NCI-H1694 treated with DMSO at 0.1 percent for 48 hours (cell line): ENCODE measurements around the gene CCDC9B.

Experiments used
- DNase-seq: peaks from one replicate; lab custom pipeline; 2025; lab: John Stamatoyannopoulos, UW

The CCDC9B gene

DNA sequence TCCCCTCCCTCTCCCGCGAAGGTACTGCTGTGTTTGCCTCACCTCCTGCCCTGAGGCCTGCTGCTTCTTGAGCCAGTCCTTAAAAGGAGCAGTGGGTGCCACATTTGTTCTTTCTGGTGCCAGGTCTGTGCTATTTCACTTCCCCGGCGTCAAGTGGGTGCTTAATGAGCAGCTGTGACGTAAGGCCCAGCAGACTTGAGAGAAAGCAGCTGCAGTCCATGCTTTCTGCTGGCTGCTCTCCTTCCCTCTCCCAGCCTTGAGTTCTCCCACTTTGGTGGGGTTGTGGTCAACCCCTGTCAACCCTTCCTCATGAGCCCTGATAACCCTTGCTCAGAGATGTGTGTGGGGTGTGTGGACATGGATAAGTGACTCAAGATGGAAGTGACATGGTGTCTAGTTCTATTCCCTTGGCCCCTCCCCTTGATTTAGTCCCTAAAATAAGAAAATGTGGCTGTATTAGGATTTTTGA, 10.3 kb downstream of the CCDC9B start:
- no peak for DNase-seq

DNA sequence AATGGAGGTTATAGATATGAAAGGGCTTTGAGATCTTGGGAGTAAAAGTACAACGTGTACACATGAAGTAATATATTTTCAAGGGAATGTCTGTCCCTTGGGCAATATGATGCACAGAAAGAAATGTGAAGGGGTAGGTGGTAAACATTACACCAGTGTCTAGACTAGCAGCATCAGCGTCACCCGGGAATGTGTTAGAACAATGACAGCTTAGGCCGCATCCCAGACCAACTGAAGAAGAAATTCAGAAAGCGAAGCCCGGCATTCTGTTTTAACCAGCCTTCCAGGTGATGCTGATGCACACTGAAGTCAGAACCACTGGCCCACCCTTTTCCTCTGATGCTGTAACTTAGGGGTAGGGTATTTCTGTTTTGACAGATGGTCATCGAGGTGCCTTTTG, 10.9 kb downstream of the CCDC9B start:
- no peak for DNase-seq

DNA sequence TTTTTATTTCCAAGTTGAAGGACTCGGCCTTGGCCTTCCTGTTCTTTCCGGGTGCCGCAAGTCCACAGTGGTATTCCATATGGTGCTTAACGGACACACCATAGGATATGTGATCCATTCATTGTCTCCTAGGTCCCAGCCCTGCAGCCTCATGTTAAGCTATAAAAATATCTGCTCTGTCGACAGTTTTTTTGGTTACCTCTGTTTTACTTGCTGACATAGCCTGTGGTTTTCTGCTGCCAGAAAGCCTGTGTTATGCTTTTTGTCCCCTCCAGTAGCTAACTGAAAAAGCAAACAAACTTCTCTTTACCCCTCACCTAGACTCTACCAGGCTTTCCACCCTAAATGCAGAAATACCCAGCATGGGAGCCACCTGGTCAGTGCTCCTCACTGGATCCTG, 12.0 kb downstream of the CCDC9B start:
- DNase-seq, result no peak

DNA sequence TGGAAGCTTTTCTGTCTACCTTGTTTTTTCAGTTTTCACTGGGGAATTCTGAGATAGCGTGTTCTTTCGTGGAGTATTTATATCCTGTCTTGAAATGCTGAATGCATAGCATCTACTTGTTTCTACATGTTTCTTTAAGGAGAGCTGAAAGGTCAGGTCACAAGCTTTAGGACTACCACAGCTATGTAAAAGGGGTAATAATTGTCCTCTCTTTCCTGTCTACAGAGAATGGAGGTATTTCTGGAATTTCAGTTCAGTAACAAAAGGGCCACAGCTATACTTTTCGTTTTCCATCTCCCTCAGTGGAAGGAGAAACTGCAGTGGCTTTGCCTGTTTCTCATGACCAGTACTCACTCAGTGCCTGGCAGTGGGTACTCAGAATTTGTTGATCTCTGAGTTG, 12.6 kb downstream of the CCDC9B start:
- DNase-seq, result no peak

DNA sequence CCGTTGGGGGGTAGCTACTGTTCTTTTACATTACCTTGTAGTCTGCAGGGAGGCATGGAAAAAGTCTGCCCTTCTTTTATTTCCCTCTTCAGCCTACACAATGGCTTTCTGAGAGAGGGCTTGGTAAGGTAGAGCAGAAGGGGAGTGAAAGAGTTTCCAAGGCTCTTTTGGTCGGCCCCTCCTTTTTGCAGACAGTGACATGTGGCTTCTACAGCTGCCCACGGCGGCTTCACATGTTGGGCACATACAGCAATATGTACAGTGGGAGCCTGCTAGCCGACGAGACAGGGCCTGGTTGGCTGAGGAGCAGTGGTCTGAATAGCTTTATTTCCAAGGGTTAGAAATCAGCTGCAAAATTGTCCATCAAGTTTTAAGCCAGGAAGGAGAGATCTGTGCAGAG, 13.3 kb downstream of the CCDC9B start:
- DNase-seq, result peak; percentile 4

DNA sequence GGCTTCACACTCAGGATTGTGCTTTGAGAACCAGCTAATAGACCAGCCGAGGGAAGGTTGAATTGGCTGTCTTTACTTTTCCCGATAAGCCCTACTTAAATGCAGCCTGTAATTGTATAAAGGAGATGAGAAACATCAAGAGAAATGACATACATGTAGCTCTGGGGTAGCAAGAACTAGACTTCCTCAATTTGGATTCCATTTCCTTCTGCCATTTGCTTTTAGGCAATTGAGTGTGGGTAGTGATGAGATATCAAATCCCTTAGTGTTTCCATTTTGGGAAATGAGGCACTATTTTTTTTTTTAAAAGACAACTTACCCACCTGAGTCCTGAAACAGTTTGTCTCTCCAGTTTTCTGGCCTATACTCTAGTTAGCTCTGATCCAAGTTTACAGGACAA, 15.0 kb downstream of the CCDC9B start:
- no peak for DNase-seq

DNA sequence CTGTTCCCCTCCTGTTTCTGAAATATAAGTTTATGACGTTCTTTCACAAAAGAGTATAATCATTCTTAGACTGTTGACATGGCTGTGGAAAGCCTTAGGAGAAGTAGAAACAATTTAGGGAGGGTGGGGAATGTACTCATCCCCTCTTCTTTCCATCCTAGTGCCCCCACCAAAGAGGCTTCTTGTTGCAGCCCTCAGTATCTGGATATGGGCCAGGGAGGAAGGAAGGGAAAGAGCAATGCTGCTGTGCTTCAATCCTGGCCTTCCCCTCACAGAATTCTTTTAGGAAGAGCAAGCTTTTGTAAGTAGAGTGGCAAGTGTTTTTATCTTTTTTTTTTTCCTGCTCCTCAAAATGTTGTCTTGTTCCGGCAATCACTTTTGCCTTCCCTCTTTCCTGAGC, 15.6 kb downstream of the CCDC9B start:
- no peak for DNase-seq

DNA sequence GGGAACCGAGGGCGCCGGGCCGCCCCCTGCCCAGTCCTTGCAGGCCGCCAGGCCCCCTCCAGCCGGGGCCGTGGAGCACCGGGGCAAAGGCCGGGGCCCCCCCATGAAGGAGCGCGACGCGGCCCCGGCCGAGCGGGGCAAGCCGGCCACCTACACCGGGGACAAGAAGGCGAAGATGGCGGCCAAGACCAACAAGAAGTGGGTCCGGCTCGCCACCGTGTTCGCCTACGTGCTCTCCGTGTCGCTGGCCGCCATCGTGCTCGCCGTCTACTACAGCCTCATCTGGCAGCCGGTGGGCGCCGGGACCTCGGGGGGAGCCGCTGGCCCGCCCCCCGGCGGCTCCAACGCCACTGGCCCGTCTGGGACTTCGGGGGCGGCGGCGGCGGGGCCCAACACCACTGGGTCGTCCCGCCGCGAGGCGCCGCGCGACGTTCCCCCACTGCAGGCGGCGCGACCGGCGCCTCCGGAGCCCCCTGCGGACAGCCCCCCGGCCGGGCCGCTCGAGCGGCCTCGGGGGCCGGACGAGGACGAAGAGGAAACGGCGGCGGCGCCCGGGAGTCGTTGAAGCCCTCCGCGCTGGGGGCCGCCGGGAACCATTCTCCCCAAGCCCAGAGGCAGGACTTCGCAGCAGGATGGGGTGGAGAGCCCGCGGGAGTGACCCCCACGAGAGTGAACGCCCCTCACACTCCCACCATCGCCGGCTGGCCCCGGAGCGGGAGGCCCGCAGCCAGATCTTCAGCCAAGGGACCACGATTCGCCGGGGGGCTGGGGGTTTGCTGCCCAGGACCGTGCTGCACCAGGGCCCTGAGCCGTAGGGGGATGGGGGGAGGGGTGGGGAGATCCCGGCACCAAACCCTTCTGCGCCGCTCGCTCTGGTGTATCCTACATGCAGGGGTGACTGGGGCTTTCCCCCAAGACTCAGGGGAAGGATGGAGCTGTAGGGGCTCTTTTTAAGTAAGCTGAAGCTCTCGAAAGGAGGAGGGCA, 16.5 kb downstream of the CCDC9B start:
- DNase-seq, result no peak

DNA sequence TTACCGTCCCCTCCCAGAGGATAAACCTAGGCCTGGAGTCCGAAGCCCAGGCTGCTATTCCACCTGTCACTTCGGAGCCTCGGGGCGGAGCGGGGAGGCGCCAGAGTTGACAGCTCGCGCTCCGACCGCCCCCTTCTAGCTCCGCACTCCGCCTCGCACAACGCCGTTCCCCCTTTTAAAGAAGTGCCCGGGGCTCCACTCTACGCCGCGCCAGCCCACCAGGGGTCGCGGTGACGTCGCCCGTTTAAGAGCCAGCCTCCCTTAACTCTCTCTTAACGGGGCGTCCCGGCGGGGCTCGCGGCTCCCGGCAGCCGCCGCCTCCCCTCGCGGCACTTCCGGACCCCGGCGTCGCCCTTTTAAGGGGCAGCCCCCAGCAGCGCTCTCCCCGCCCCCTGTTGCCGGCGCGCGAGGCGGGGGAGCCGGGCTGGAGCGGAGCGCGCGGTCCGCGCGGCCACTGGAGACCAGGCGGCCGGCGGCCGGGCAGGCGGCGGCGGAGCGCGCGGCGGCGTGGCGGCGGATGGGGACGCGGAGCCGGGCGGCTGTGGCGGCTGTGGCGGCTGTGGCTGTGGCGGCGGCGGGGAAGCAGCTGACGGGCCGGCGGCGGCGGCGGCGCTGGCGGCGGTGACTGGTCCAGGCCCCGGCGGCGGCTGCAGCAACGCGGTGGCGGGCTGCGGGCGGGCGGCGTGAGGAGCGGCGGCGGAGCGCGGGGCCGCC, 17.3 kb downstream of the CCDC9B start, which contains the start of gene INAFM2:
INAFM2 (plus strand) TSS at position 454 of the 714 bp plus-strand sequence. CDS start 364 bp downstream, outside the sequence.
- DNase-seq, result peak; percentile 92

DNA sequence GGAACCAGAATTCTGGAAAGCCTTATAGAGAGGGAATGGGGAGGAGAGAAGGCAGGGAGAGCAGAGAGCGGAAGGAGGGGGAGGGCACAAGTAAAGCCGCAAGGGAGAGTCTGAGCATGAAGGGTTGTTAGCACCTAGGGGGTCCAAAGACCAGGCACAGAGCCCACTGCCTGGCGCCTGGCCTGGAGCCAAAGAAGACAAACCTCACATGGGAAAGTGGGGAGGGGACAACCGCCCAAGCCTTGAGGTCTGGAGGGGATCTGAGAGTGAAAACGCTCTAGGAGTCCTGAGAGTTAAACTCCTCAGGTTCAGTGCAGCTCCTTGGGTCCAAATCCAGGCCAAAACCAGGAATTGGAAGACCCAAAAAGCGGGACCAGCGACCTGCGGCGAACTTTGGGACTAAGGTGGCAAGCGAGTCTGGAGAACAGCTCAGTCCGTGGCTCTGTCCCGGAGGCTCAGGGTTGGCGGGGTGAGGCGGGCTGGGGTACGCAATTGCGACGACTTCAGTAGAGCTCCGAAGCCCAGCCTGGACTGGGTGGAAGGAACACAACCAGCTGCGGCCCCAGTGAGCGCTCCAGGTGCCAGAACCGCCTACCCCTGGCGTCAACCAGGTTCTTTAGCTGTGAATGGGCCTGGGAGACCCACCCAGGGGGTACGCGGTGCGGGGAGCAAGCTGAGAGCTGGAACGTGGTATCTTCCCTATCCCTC, 18.1 kb downstream of the CCDC9B start:
- DNase-seq, result no peak

DNA sequence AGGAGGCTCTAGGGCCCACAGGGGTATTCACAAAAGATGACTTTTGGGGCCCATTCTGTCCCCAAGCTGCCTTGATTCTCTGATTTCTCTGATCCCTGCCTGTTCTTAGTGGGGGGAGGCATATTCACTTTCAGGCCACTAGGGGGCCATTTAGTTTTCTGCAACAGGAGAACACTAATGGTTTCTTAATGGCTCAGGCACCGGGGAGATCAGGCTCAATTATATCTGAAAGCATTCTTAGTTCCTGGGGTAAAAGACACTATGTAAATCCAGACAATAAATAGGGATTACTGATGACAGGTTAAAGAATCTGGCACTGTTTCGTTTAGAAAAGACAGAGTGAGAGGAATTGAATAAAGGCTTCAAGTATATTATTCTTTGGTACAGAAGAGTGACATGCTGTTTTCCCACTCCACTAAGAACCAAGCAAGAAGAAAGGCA, 19.8 kb downstream of the CCDC9B start:
- DNase-seq, result peak; percentile 54

DNA sequence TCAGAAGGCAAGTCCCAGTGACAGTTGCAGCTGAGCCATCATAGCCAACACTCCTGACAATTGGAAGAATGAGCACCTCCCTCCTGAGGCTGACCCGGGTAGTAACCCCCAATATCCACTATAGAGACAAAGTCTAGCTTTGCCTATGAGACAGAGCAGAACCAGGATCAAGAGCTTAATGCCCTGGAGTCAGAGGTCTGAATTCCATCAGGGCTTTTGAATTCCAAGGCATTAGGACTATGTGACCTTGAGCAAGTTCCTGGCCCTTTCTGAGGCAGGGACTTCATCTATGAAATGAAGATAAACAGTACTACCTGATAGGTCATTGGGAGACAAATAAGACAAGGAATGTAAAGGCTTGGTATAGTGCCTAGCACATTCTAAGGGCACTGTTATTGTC, 20.3 kb downstream of the CCDC9B start:
- no peak for DNase-seq

DNA sequence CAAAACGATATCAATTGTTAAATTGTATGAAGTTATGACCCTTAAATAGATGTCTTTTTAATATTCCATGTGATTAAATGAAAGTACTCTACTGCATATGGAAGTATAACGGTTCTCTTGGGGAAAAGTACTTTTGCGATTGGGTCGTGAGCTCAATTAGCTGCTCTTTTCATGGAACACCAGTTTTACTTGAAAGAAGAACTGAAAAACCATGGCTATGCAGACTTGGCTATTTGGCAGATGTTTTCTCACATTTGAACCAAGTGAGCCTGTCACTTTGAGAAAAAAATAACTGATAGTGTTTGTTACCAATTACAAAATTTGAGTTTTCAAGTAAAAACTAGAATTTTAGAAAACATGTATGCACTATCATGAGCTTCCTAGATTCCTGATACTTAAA, 23.2 kb downstream of the CCDC9B start:
- no peak for DNase-seq

DNA sequence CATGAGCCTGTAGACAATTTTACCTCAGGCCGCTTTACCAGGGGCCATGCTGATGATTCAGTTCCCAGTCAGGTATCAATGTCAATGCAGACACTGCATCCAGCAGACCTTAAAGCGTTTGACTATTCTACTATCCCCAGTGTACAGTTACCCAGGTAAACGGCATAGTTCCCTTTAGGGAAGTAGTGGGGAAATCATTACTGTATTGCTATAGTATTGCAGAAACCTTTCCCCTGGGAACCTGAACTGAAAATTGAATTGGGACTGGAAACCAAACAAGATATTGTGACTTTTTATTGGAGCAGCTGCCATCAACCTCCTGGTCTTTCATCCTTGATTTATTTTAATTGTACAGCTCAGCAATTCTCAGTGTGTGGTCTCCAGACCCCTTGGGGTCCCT, 23.8 kb downstream of the CCDC9B start:
- DNase-seq, result no peak

DNA sequence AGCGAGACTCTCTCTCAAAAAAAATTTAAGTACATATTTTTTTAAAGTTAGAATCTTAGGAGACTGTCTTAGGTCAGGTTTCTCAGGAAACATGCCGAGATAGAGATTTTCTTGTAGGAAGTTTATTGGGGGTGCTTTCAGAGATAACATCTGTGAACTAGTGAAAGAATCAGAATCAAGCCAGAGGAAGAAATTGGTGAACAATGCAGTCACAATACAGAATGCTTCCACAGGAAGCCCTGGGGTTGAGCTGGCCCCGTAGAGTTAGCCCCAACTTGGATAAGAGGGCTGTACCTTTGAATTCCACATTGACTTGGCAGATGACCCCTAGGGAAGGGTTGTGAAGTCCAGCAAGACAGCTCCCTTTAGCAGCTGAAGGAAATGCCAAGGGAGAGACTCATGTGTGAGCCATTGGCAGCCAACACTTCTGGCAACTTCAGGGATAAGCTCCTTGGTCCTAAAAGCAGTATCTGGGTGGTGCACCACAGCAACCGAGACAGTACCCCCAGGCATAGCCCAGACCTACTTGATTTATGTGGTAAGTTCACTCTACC, 25.9 kb downstream of the CCDC9B start:
- no peak for DNase-seq

DNA sequence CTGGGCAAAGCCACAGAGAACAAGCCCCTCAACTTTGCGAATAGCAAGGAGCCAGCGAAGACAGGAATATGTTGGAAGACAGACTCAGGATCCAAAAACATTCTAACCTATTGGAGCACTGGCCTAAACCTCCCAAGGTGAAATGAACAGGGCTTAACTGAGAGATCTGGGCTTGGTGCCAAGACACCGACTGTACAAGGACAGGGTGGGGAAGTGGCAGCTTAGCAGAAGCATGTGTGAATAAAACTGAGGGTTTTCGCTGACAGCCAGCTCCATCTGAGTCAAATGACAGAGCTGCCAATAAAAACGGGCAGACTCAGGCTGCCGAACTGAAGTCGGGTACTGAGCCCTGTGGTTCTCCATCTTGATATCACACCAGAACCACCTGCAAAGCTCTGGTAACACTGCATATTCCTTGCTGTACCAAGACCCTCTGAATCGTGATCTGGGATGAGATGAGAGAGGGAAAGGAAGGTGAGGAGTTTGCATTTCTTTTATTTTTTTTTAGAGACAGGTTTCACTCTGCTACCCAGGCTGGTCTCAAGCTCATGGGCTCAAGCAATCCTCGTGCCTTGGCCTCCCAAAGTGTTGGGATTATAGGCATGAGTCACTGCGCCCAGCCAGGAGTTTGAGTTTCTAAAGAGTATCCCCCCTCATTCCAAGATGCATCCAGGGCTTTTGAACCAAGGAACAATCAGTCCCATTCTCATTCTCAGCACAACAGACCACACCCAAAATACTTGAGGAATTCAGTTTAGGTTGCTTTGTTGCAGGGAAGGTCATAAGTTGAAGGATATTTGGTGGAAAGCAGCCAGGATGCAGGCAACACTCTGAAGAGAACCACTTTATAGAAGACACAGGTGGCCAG, 27.0 kb downstream of the CCDC9B start:
- DNase-seq, result peak; percentile 77

DNA sequence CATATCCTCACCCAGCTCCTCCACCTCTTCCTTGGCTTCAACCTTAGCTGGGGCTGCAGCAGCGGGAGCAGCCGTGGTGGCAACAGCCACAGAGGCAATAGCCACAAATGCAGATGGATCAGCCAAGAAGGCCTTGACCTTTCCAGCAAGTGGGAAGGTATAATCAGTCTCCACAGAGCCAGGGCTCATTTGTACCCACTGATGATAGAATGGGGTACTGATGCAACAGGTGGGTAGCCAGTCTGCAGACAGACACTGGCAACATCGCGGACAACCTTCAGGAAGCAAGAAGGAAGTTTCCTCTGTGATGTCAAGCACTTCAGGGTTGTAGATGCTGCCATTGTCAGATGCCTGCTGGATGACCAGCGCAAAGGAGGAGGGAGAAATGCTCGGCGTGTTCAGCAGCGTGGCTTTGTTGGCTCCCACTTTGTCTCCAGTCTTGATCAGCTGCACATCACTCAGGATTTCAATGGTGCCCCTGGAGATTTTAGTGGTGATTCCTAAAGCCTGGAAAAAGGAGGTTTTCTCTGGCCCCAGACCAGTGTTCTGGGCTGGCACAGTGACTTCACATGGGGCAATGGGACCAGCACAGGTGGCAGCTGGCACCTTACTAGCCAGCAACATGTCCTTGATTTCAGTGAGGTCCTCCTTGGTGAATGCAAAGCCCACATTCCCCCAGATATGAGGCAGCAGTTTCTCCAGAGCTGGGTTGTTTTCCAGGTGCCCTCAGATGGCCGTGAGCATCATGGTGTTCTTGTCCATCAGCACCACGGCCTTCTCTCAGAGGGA, 28.2 kb downstream of the CCDC9B start:
- no peak for DNase-seq

DNA sequence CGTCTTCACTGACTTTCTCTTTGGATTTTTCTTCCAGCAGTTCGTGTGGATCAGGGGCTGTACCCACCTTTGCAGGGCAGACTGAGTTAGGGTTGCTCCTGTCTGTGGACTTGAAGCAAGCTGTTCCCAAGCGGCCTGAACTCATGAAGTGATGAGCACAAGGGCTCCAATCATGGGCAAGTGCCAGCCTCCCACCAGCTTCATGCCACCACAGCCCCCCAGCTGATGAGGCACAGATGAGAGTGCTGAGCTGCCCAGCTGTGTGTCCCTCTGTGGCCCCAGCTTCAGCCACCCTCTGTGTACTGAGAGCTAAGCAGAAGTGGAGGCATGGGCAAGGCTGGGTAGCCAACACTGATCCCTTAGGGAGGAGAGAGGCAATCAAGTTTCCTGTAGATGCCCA, 29.7 kb downstream of the CCDC9B start:
- DNase-seq, result no peak

DNA sequence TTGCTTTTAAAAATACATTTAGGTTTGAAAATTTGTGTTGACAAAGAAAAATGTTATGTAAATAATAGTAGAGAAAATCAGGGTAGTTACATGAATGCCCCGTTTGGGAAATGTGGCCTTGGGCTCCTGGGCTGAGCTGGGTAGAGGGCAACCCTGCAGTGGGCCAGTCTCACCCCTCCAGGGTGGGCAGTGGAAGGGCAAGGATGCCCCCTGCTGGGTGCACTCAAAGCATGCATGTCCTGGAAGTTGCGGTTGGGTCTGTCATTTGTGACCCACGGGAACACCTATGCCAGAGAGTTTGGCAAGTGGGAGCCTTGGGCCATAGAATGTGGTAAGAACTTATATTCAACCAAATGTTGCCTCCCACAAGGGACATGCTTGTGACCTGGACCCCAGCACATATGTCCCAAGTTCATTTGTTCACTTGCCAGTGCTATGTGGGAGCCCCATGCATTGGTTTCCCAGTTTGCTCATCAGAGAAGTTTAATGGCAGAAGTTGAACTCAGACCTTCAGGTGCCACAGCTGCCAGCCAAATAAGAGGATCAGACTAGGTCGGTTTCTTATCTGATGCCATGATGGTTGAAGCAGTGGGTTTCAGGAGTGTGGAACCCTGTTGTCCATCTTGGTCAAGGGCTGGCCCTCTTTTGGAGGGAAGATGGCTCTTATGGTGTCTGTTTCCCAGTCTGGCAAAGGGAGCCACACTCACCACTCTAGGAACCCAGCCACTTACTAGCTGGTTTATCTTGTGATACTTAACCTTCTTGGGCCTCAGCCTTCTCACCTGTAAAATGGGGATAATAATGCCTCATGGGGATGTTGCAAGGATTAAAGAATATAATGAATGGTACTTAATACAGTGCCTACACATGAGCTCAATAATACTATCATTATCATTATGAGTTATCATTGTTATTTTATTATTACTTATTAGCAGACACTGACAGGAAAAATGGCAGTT, 30.5 kb downstream of the CCDC9B start:
- DNase-seq, result peak; percentile 19
